ENCODE results near the gene EPHB1.
"Not testable (repeated sequence)": the region's sequence is repeated elsewhere in the genome, so short reads cannot be mapped to it uniquely, and the experiment has no call there.

The EPHB1 gene

DNA sequence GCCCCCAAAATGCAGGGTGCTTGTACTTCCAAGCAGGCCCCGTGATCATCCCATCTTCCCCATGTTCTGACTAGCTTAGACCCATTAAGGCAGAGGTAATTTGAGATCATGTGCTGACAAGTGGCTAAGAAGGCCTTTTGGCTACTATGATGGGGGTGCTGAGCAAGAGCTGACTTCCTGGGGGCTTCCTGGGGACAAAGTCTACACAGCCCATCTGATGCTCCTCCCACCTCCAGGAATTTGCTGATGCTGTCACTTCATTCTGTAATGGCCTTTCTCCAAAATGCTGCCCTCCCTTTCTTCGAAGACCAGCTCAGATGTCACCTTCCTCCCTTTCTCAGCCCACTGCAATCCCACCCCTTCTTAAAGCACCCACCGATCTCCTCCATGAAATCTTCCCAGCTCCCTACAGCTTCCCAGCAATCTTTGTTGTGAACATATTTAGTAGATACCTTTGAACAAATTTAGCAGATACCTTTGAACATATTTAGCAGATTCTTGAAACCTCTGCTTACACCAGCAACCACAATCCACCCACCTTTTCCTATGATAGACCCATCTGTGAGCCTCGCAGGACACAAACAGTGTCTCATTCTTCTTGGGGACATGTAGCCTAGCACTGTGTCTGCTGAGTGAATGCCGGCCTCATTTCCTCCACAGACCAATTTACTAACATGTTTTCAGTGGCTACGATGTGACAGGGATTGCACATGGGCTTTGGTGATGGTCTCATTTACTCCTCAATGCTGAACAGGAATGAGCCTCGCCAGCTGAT, 223.3 kb downstream of the EPHB1 start:
- TF ChIP-seq ZFX (IDR thresholded peaks at IDR 0.05): no peak
- TF ChIP-seq, protein P1, sequence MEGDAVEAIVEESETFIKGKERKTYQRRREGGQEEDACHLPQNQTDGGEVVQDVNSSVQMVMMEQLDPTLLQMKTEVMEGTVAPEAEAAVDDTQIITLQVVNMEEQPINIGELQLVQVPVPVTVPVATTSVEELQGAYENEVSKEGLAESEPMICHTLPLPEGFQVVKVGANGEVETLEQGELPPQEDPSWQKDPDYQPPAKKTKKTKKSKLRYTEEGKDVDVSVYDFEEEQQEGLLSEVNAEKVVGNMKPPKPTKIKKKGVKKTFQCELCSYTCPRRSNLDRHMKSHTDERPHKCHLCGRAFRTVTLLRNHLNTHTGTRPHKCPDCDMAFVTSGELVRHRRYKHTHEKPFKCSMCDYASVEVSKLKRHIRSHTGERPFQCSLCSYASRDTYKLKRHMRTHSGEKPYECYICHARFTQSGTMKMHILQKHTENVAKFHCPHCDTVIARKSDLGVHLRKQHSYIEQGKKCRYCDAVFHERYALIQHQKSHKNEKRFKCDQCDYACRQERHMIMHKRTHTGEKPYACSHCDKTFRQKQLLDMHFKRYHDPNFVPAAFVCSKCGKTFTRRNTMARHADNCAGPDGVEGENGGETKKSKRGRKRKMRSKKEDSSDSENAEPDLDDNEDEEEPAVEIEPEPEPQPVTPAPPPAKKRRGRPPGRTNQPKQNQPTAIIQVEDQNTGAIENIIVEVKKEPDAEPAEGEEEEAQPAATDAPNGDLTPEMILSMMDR (conservative IDR thresholded peaks at IDR 0.05): no peak
- no peak overlapping the region for H3K27ac ChIP-seq

GRCh38 chr3:135020181-135020580, 225.1 kb downstream of the EPHB1 start:
- no peak for TF ChIP-seq ZFX (IDR thresholded peaks at IDR 0.05)
- TF ChIP-seq, protein P1 (conservative IDR thresholded peaks at IDR 0.05): no peak

DNA sequence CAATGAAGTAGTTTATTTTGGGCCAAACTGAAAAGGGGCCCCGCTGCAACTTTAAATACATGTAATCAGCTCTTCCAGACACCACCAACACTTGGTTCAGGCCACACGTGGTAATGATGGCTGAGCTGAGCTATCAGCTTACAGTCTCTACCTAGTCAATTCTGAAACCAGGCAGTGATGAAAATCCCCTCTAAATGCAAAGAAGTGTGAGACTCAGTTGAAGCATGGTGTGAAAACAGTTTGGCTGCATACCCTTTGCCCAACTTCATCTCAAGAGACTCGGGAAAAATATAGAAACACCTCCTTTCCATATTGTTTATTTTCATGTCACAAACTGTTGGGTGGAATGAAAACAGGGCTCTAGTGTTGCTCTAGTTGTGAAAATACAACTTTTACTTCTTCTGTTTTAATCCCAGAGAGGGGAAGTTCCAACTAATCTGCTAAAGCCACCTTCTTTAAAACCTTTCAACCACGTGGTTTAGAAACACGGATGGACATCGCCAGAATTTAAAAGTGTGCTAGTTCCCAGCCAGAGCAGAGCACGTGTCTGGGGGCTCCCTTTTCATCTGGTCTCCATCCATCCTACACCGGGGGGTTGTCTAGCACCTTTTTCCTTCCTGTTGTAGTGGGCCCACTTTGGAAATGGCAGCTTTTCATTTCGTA, 229.1 kb downstream of the EPHB1 start:
- TF ChIP-seq ZFX (IDR thresholded peaks at IDR 0.05): no peak
- TF ChIP-seq, protein P1 (conservative IDR thresholded peaks at IDR 0.05): no peak

More at GRCh38 chr3:135020181-135020580, 225.1 kb downstream of the EPHB1 start:
- no peak overlapping the region for H3K27ac ChIP-seq

GRCh38 chr3:135030768-135031615, 235.9 kb downstream of the EPHB1 start:
- H3K27ac ChIP-seq: not testable (repeated sequence)

More for the DNA sequence above, 229.1 kb downstream of the EPHB1 start:
- H3K27ac ChIP-seq: no peak overlapping the region

- no peak overlapping the region for H3K27ac ChIP-seq
- TF ChIP-seq, protein P1 (conservative IDR thresholded peaks at IDR 0.05): no peak
- TF ChIP-seq ZFX (IDR thresholded peaks at IDR 0.05): no peak
Measured at GRCh38 chr3:135033737-135034136, 238.7 kb downstream of the EPHB1 start.

- TF ChIP-seq, protein P1 (conservative IDR thresholded peaks at IDR 0.05): no peak
- no peak for TF ChIP-seq ZFX (IDR thresholded peaks at IDR 0.05)
- H3K27ac ChIP-seq: no peak overlapping the region
Measured at GRCh38 chr3:135034291-135034768, 239.3 kb downstream of the EPHB1 start.

DNA sequence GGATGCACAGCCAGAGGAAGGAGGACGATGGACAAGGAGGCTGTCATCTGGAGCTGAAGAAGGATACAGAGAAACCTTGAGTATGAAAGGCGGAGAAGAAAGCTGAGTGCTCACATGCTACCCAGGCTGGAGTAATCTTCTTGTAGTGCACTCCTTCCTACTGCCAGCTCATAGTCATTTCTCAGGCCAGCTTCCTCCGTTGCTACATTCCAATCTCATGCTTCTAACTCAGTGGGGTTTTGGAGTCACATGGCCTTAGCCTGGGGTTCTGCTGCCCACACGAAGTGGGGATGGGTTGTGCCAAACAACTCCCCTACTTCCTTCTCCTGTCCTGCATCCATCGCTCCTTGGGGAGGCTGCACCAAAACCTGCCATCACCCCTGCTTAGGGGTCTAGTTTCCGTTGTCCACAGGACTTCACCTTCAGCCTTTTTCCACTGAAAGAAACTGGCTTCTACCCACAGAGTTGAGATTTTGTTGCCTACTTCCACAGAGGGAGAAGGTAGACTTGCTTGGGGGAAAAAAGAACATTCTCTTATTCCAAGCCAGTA, 239.9 kb downstream of the EPHB1 start:
- no peak overlapping the region for H3K27ac ChIP-seq
- TF ChIP-seq ZFX (IDR thresholded peaks at IDR 0.05): no peak
- TF ChIP-seq, protein P1 (conservative IDR thresholded peaks at IDR 0.05): no peak

All from C4-2B (cell line).